Panc1 (cell line): ENCODE results near the gene CLINT1. TPM values are rescaled to one million over a fixed set of nuclear protein-coding genes. Genes with fewer than 3 reads are reported as not detected.

ENCODE experiments used
- ATAC-seq: fragments of 200-7000 bp; cut with Tn5 transposase; 2 replicates; pipeline ENCODE4 v1.9.1; 2020; ENCODE audit warnings: mild to moderate bottlenecking, moderate library complexity
- BruUV-seq: library from RNA; stranded (reverse); fragments of 400-500 nt; replicated peaks from 2 replicates; lab custom pipeline; 2021; lab: Mats Ljungman, UMichigan
- CTCF ChIA-PET: fragments of 300-600 bp; sonication (Branson Sonifier 250); formaldehyde crosslinking; loops from one replicate; lab custom pipeline; 2022; ENCODE audit warnings: antibody characterized with exemption; lab: Charles Lee
- POLR2A ChIA-PET: fragments of 300-600 bp; sonication (Branson Sonifier 250); formaldehyde crosslinking; loops from one replicate; lab custom pipeline; 2022; ENCODE audit warnings: antibody characterized with exemption; lab: Charles Lee
- DNase-seq: peaks from one replicate; pipeline ENCODE4 v3.0.0-alpha.2; 2010; ENCODE audit warnings: low read depth, low spot score
- H3K27ac ChIP-seq: 2 replicates; pipeline ENCODE4 v1.5.1; 2011; ENCODE audit warnings: mild to moderate bottlenecking, low read length, inconsistent platforms
- H3K27me3 ChIP-seq: fragments of 200-500 bp; sonication (Bioruptor generic); 2 replicates; pipeline ENCODE4 v1.6.0; 2014; ENCODE audit warnings: low read length, inconsistent platforms; ENCODE audit not compliant: control insufficient read depth, insufficient read depth
- H3K36me3 ChIP-seq: fragments of 200-500 bp; sonication (Bioruptor generic); 2 replicates; pipeline ENCODE4 v1.5.1; 2014; ENCODE audit warnings: inconsistent platforms, mild to moderate bottlenecking, low read length, moderate library complexity; ENCODE audit not compliant: control insufficient read depth, insufficient read depth
- H3K4me1 ChIP-seq: 2 replicates; pipeline ENCODE4 v1.5.1; 2011; ENCODE audit warnings: inconsistent platforms, mild to moderate bottlenecking, low read length, moderate library complexity; ENCODE audit not compliant: control insufficient read depth, insufficient read depth
- H3K4me3 ChIP-seq, 2 experiments: 2 replicates each; pipeline ENCODE4 v1.5.1; 2011 to 2012; ENCODE audit warnings: low read depth in 2 of 2, low read length in 2 of 2, mild to moderate bottlenecking in 2 of 2, inconsistent platforms in 1 of 2, moderate library complexity in 1 of 2
- H3K9me3 ChIP-seq: fragments of 200-500 bp; sonication (Bioruptor generic); 2 replicates; pipeline ENCODE4 v1.5.1; 2014; ENCODE audit warnings: low read depth, mild to moderate bottlenecking, inconsistent platforms, low read length, moderate library complexity; ENCODE audit not compliant: control insufficient read depth, insufficient read depth
- POLR2AphosphoS5 ChIP-seq: IDR thresholded peaks from 2 replicates; pipeline ENCODE4 v1.6.1; 2012; ENCODE audit warnings: mild to moderate bottlenecking, low read depth, low read length, moderate library complexity
- SIN3A ChIP-seq: IDR thresholded peaks from 2 replicates; pipeline ENCODE4 v1.6.1; 2012; ENCODE audit warnings: low read depth, mild to moderate bottlenecking, low read length, moderate library complexity, borderline replicate concordance; ENCODE audit not compliant: insufficient read depth
- TCF7L2 ChIP-seq: IDR thresholded peaks from 2 replicates; pipeline ENCODE4 v1.6.1; 2011; ENCODE audit warnings: mild to moderate bottlenecking, low read depth, low read length, inconsistent platforms
- in situ Hi-C: cut with HindIII; loops from 2 replicates; pipeline ENCODE4 v1.10.0; 2016; ENCODE audit warnings: low sequenced_read_pairs, low pct_unique_long_range_greater_than_20kb
- intact Hi-C: fragments of 100-400 bp; cut with micrococcal nuclease; formaldehyde crosslinking; loops from one replicate; pipeline ENCODE4 v1.10.0; 2022; ENCODE audit not compliant: unreplicated experiment
- total RNA-seq: library from RNA; stranded (reverse); gene quantifications from one replicate; pipeline ENCODE4 v1.2.1, GENCODE V29; 2021; ENCODE audit not compliant: unreplicated experiment
- TF ChIP-seq, protein P1 (sequence below), 2 experiments: IDR thresholded peaks; 2 replicates each; pipeline ENCODE4 v1.6.1; 2011 to 2012; ENCODE audit warnings: low read depth in 2 of 2, control low read depth in 1 of 2, low read length in 1 of 2, mild to moderate bottlenecking in 1 of 2, moderate library complexity in 1 of 2; ENCODE audit not compliant: insufficient read depth in 1 of 2
- TF ChIP-seq, protein P2 (sequence below): fragments of 450-650 bp; IDR thresholded peaks from 2 replicates; pipeline ENCODE4 v1.5.1; 2017; ENCODE audit warnings: mild to moderate bottlenecking

The CLINT1 gene
- total RNA-seq, 1 experiment from 2014 or later: 81.6 TPM

DNA sequence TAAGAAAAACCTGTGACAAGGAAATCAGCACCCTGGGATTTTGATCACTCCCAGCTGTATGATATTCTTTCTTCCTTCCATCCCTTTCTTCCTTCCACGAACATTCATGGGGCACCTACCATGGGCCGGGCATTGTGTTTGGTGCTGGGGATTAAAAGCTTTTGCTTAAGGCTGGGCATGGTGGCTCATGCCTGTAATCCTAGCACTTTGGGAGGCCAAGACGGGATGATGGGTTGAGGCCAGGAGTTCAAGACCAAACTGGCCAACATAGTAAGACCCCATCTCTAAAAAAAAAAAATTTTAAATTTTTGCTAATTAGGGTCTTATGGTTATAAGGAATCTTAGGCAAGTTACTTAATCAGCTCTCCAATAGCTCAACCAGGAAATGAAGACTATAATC lies 48.5 kb upstream of the CLINT1 start:
- CTCF ChIA-PET: no interaction called here
- TF ChIP-seq, protein P1, sequence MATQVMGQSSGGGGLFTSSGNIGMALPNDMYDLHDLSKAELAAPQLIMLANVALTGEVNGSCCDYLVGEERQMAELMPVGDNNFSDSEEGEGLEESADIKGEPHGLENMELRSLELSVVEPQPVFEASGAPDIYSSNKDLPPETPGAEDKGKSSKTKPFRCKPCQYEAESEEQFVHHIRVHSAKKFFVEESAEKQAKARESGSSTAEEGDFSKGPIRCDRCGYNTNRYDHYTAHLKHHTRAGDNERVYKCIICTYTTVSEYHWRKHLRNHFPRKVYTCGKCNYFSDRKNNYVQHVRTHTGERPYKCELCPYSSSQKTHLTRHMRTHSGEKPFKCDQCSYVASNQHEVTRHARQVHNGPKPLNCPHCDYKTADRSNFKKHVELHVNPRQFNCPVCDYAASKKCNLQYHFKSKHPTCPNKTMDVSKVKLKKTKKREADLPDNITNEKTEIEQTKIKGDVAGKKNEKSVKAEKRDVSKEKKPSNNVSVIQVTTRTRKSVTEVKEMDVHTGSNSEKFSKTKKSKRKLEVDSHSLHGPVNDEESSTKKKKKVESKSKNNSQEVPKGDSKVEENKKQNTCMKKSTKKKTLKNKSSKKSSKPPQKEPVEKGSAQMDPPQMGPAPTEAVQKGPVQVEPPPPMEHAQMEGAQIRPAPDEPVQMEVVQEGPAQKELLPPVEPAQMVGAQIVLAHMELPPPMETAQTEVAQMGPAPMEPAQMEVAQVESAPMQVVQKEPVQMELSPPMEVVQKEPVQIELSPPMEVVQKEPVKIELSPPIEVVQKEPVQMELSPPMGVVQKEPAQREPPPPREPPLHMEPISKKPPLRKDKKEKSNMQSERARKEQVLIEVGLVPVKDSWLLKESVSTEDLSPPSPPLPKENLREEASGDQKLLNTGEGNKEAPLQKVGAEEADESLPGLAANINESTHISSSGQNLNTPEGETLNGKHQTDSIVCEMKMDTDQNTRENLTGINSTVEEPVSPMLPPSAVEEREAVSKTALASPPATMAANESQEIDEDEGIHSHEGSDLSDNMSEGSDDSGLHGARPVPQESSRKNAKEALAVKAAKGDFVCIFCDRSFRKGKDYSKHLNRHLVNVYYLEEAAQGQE (IDR thresholded peaks at IDR 0.05; ENCODE audit: insufficient read depth in 1 of 2, low read depth in 2 of 2, low read length in 1 of 2): no peak
- TF ChIP-seq, protein P2, sequence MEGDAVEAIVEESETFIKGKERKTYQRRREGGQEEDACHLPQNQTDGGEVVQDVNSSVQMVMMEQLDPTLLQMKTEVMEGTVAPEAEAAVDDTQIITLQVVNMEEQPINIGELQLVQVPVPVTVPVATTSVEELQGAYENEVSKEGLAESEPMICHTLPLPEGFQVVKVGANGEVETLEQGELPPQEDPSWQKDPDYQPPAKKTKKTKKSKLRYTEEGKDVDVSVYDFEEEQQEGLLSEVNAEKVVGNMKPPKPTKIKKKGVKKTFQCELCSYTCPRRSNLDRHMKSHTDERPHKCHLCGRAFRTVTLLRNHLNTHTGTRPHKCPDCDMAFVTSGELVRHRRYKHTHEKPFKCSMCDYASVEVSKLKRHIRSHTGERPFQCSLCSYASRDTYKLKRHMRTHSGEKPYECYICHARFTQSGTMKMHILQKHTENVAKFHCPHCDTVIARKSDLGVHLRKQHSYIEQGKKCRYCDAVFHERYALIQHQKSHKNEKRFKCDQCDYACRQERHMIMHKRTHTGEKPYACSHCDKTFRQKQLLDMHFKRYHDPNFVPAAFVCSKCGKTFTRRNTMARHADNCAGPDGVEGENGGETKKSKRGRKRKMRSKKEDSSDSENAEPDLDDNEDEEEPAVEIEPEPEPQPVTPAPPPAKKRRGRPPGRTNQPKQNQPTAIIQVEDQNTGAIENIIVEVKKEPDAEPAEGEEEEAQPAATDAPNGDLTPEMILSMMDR: no peak
- TF ChIP-seq POLR2AphosphoS5 (no peak), TCF7L2 (no peak), SIN3A (no peak)
- Histone ChIP-seq H3K4me3 (no peak overlapping the region), H3K9me3 (no peaks in the 10 kb centered on the region), H3K4me1 (no peaks in the 10 kb centered on the region), H3K36me3 (no peaks in the 10 kb centered on the region), H3K27ac (no peak overlapping the region), H3K27me3 (no peaks in the 10 kb centered on the region)
- BruUV-seq: no TSS peak
- intact Hi-C loops (no loop called here), in situ Hi-C loops (no loop called here)
- ATAC-seq: no peak
- POLR2A ChIA-PET: no interaction called here
- DNase-seq: no peak

DNA sequence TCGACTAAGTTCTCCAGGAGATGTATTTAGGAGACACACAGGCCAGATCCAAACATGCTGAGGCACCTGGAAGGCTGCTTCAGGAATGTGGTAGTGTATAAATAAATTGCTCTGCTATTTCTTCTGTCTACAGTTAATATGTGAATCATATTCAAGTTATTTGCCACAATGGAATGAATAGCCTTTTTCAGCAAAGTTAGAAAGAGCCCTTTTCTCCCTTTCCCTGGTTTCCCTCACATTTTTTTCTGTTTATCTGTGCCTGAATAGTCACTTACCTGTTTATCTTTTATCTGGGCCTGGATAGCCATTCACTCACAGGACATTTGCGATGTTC lies 44.1 kb upstream of the CLINT1 start:
- Histone ChIP-seq H3K27me3 (no peaks in the 10 kb centered on the region), H3K4me3 (no peak overlapping the region), H3K27ac (no peak overlapping the region), H3K36me3 (no peaks in the 10 kb centered on the region), H3K4me1 (no peaks in the 10 kb centered on the region), H3K9me3 (no peaks in the 10 kb centered on the region)
- ChIA-PET POLR2A (no interaction called here), CTCF (no interaction called here)
- TF ChIP-seq, protein P1 (IDR thresholded peaks at IDR 0.05; ENCODE audit: insufficient read depth in 1 of 2, low read depth in 2 of 2, low read length in 1 of 2): no peak
- no peak for TF ChIP-seq SIN3A
- TF ChIP-seq, protein P2: no peak
- TF ChIP-seq POLR2AphosphoS5: no peak
- TF ChIP-seq TCF7L2: no peak
- no peak for DNase-seq
- intact Hi-C loops (no loop called here), in situ Hi-C loops (no loop called here)
- no TSS peak for BruUV-seq
- ATAC-seq: no peak
